ENCODE results near the gene RNF17. TPM values are rescaled to one million over a fixed set of nuclear protein-coding genes. Genes with fewer than 3 reads are reported as not detected.

The RNF17 gene
- total and polyA plus RNA-seq, 2 of the 8 experiments (the other 6 are each of a cell fraction or from before 2014, with no cell fraction given), result not detected

DNA sequence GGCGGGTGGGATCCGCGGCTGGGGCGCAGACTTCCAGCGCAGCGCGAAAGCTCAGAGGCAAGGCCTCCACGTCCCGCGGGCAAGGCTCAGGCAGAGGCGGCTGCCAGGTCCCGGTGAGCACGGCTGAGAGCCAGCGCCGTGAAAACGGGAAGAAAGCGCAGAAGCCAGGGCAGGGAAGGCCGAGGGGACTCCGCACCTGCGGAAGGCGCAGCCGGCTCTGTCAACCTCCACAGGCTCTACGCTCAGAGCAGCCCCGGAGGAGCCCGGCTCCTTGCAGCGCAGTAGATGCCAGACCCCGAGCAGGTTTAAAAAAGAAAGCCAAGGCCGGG, 131.0 kb downstream of the RNF17 start (continued):
- TF ChIP-seq, protein P1, sequence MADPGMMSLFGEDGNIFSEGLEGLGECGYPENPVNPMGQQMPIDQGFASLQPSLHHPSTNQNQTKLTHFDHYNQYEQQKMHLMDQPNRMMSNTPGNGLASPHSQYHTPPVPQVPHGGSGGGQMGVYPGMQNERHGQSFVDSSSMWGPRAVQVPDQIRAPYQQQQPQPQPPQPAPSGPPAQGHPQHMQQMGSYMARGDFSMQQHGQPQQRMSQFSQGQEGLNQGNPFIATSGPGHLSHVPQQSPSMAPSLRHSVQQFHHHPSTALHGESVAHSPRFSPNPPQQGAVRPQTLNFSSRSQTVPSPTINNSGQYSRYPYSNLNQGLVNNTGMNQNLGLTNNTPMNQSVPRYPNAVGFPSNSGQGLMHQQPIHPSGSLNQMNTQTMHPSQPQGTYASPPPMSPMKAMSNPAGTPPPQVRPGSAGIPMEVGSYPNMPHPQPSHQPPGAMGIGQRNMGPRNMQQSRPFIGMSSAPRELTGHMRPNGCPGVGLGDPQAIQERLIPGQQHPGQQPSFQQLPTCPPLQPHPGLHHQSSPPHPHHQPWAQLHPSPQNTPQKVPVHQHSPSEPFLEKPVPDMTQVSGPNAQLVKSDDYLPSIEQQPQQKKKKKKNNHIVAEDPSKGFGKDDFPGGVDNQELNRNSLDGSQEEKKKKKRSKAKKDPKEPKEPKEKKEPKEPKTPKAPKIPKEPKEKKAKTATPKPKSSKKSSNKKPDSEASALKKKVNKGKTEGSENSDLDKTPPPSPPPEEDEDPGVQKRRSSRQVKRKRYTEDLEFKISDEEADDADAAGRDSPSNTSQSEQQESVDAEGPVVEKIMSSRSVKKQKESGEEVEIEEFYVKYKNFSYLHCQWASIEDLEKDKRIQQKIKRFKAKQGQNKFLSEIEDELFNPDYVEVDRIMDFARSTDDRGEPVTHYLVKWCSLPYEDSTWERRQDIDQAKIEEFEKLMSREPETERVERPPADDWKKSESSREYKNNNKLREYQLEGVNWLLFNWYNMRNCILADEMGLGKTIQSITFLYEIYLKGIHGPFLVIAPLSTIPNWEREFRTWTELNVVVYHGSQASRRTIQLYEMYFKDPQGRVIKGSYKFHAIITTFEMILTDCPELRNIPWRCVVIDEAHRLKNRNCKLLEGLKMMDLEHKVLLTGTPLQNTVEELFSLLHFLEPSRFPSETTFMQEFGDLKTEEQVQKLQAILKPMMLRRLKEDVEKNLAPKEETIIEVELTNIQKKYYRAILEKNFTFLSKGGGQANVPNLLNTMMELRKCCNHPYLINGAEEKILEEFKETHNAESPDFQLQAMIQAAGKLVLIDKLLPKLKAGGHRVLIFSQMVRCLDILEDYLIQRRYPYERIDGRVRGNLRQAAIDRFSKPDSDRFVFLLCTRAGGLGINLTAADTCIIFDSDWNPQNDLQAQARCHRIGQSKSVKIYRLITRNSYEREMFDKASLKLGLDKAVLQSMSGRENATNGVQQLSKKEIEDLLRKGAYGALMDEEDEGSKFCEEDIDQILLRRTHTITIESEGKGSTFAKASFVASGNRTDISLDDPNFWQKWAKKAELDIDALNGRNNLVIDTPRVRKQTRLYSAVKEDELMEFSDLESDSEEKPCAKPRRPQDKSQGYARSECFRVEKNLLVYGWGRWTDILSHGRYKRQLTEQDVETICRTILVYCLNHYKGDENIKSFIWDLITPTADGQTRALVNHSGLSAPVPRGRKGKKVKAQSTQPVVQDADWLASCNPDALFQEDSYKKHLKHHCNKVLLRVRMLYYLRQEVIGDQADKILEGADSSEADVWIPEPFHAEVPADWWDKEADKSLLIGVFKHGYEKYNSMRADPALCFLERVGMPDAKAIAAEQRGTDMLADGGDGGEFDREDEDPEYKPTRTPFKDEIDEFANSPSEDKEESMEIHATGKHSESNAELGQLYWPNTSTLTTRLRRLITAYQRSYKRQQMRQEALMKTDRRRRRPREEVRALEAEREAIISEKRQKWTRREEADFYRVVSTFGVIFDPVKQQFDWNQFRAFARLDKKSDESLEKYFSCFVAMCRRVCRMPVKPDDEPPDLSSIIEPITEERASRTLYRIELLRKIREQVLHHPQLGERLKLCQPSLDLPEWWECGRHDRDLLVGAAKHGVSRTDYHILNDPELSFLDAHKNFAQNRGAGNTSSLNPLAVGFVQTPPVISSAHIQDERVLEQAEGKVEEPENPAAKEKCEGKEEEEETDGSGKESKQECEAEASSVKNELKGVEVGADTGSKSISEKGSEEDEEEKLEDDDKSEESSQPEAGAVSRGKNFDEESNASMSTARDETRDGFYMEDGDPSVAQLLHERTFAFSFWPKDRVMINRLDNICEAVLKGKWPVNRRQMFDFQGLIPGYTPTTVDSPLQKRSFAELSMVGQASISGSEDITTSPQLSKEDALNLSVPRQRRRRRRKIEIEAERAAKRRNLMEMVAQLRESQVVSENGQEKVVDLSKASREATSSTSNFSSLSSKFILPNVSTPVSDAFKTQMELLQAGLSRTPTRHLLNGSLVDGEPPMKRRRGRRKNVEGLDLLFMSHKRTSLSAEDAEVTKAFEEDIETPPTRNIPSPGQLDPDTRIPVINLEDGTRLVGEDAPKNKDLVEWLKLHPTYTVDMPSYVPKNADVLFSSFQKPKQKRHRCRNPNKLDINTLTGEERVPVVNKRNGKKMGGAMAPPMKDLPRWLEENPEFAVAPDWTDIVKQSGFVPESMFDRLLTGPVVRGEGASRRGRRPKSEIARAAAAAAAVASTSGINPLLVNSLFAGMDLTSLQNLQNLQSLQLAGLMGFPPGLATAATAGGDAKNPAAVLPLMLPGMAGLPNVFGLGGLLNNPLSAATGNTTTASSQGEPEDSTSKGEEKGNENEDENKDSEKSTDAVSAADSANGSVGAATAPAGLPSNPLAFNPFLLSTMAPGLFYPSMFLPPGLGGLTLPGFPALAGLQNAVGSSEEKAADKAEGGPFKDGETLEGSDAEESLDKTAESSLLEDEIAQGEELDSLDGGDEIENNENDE (IDR thresholded peaks at IDR 0.05; ENCODE audit: insufficient replicate concordance, low read length), result no peak
